Limb (tissue), 2 donors: Measurements from ENCODE around the gene RGS10.
"Not testable (repeated sequence)": the region's sequence is repeated elsewhere in the genome, so short reads cannot be mapped to it uniquely, and the experiment has no call there.

Experiments
- DNase-seq, 2 donors: peaks; one replicate each; pipeline ENCODE4 v3.0.0-alpha.2; 2016; ENCODE audit errors: extremely low spot score in 2 of 2

The RGS10 gene

GRCh38 chr10:119538632-119539358, 3.7 kb downstream of the RGS10 start:
- DNase-seq = no peak

- no peak for DNase-seq
These were observed 4.4 kb downstream of the RGS10 start for GRCh38 chr10:119537953-119538630.

GRCh38 chr10:119536508-119537025, 6.0 kb downstream of the RGS10 start:
- no peak for DNase-seq

- DNase-seq = no peak
These were observed 6.5 kb downstream of the RGS10 start for GRCh38 chr10:119535837-119536507.

GRCh38 chr10:119535305-119535704, 7.2 kb downstream of the RGS10 start:
- DNase-seq = no peak

GRCh38 chr10:119533473-119533872, 9.0 kb downstream of the RGS10 start:
- no peak for DNase-seq

- DNase-seq = not testable (repeated sequence)
These were observed 9.7 kb downstream of the RGS10 start for GRCh38 chr10:119532791-119533190.

- not testable (repeated sequence) for DNase-seq
These were observed 10.3 kb downstream of the RGS10 start for GRCh38 chr10:119532251-119532650.

- DNase-seq = no peak
These were observed 11.5 kb downstream of the RGS10 start for GRCh38 chr10:119531067-119531466.

GRCh38 chr10:119528663-119529237, 13.8 kb downstream of the RGS10 start:
- not testable (repeated sequence) for DNase-seq

- no peak for DNase-seq
These were observed 15.6 kb downstream of the RGS10 start for GRCh38 chr10:119526621-119527592.

GRCh38 chr10:119526149-119526548, 16.4 kb downstream of the RGS10 start:
- no peak for DNase-seq

- no peak for DNase-seq
These were observed 17.4 kb downstream of the RGS10 start for GRCh38 chr10:119525116-119525515.

- no peak for DNase-seq
These were observed 17.8 kb downstream of the RGS10 start for GRCh38 chr10:119524720-119525070.

- no peak for DNase-seq
These were observed 18.4 kb downstream of the RGS10 start for GRCh38 chr10:119523895-119524719.

- no peak for DNase-seq
These were observed 19.6 kb downstream of the RGS10 start for GRCh38 chr10:119522747-119523426.

- DNase-seq = no peak
These were observed 20.9 kb downstream of the RGS10 start for GRCh38 chr10:119521443-119522204.

GRCh38 chr10:119520283-119520682, 22.2 kb downstream of the RGS10 start:
- no peak for DNase-seq

- no peak for DNase-seq
These were observed 23.6 kb downstream of the RGS10 start for GRCh38 chr10:119518936-119519335.
